Measurements from ENCODE around the gene CEACAM21. TPM values are rescaled to one million over a fixed set of nuclear protein-coding genes. Genes with fewer than 3 reads are reported as not detected.

The CEACAM21 gene
- total RNA-seq, 4 donors from 2014 or later: 1.7 to 9.9 (median 2.5) TPM; not detected in 1

- Histone ChIP-seq H3K36me3 (no peaks in the 10 kb centered on the region), H3K27ac (no peak overlapping the region), H3K4me1 (peaks cover 0 to 7% (median 3%) of the 10 kb centered on the region in 4 donors), H3K9me3 (no peaks in the 10 kb centered on the region), H3K27me3 (peaks cover 0 to 7% of the 10 kb centered on the region in 2 donors), H3K4me3 (no peak overlapping the region)
- DNase-seq: no peak
- TF ChIP-seq, protein P1, sequence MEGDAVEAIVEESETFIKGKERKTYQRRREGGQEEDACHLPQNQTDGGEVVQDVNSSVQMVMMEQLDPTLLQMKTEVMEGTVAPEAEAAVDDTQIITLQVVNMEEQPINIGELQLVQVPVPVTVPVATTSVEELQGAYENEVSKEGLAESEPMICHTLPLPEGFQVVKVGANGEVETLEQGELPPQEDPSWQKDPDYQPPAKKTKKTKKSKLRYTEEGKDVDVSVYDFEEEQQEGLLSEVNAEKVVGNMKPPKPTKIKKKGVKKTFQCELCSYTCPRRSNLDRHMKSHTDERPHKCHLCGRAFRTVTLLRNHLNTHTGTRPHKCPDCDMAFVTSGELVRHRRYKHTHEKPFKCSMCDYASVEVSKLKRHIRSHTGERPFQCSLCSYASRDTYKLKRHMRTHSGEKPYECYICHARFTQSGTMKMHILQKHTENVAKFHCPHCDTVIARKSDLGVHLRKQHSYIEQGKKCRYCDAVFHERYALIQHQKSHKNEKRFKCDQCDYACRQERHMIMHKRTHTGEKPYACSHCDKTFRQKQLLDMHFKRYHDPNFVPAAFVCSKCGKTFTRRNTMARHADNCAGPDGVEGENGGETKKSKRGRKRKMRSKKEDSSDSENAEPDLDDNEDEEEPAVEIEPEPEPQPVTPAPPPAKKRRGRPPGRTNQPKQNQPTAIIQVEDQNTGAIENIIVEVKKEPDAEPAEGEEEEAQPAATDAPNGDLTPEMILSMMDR (IDR thresholded peaks at IDR 0.05): no peak
- no peak for TF ChIP-seq POLR2A (IDR thresholded peaks at IDR 0.05)
These were observed 6.3 kb upstream of the CEACAM21 start for GRCh38 chr19:41569481-41570150.

DNA sequence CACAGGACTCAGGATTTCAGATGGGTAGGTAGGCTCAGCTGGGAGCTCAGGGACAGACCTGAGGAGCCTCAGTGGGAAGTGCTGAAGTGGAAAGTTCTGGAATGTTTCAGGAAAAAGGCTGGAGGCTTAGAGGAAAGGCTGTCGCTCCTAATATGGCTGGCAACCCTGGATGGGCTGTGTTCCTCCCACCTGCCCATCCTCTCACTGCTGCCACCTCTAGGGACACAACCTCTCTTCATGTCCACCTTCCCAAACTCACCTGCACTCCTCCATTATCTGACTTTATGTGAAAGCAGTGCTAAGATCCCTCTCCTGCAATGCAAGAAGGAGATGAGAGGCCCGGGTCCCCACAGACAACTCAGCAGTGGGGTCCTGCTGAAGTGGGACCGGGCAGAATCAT is 5.8 kb upstream of the CEACAM21 start:
- Histone ChIP-seq H3K4me1 (peaks cover 0 to 2% (median under 1%) of the 10 kb centered on the region in 4 donors), H3K27me3 (peaks cover 0 to 1% of the 10 kb centered on the region in 2 donors), H3K4me3 (no peak overlapping the region), H3K27ac (no peak overlapping the region), H3K9me3 (no peaks in the 10 kb centered on the region), H3K36me3 (no peaks in the 10 kb centered on the region)
- TF ChIP-seq, protein P1 (IDR thresholded peaks at IDR 0.05): no peak
- DNase-seq: no peak

- Histone ChIP-seq H3K27ac (no peak overlapping the region), H3K4me3 (no peak overlapping the region), H3K4me1 (no peaks in the 10 kb centered on the region), H3K36me3 (no peaks in the 10 kb centered on the region), H3K27me3 (no peaks in the 10 kb centered on the region), H3K9me3 (no peaks in the 10 kb centered on the region)
- DNase-seq: peak; percentile 83 to 94 (median 90)
- TF ChIP-seq, protein P1 (IDR thresholded peaks at IDR 0.05): peak; percentile 63 to 93 (median 82)
- no peak for TF ChIP-seq POLR2A (IDR thresholded peaks at IDR 0.05)
These were observed 5.3 kb upstream of the CEACAM21 start for GRCh38 chr19:41570639-41571112.

DNA sequence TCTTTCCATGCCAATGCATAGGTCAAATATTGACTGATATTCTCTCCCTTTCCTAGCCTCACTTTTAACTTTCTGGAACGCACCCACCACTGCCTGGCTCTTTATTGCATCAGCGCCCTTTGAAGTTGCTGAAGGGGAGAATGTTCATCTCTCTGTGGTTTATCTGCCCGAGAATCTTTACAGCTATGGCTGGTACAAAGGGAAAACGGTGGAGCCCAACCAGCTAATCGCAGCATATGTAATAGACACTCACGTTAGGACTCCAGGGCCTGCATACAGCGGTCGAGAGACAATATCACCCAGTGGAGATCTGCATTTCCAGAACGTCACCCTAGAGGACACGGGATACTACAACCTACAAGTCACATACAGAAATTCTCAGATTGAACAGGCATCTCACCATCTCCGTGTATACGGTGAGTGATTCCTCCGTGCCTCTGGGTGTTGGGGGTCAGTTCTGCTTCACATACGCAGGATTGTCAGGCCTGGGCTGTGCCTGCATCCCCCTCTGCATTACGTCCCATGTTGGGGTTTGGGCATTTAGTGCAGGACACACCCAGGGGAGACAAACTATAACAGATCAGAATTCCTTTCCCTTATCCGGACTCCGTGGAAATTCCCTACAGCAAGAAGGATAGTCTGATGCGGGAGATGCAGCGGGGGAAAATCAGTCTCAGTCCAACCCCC is 1.3 kb downstream of the CEACAM21 start:
- Histone ChIP-seq H3K27ac (no peak overlapping the region), H3K4me1 (no peaks in the 10 kb centered on the region), H3K36me3 (no peaks in the 10 kb centered on the region), H3K4me3 (no peak overlapping the region), H3K9me3 (peaks cover 0 to 13% (median 0%) of the 10 kb centered on the region in 4 donors), H3K27me3 (no peaks in the 10 kb centered on the region)
- TF ChIP-seq, protein P1 (IDR thresholded peaks at IDR 0.05): no peak
- no peak for TF ChIP-seq POLR2A (IDR thresholded peaks at IDR 0.05)
- DNase-seq: no peak

DNA sequence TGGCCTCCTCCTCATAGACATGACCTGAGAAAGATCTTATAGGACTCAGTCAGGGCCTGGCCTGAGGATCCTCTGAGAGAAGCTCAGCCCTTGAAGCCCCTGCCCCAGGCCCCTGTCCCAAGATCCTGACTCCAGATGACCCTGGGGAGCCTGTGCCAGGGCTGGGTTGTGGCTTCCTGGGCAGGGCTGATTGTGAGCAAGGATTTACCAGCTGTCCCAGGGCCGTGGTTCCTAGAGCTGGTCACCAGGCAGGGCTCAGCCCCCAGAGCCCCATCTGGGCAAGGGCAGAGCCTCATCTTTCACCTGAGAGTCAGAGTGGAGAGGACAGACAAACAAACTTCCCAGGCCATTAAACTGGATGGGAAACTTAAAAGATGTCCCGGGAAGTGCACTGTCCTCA is 1.9 kb downstream of the CEACAM21 start:
- TF ChIP-seq, protein P1 (IDR thresholded peaks at IDR 0.05): no peak
- TF ChIP-seq POLR2A (IDR thresholded peaks at IDR 0.05): no peak
- H3K27me3 ChIP-seq: no peaks in the 10 kb centered on the region
- H3K27ac ChIP-seq: no peak overlapping the region
- no peaks in the 10 kb centered on the region for H3K36me3 ChIP-seq
- H3K4me1 ChIP-seq: no peaks in the 10 kb centered on the region
- peaks cover 0 to 13% (median 0%) of the 10 kb centered on the region in 4 donors for H3K9me3 ChIP-seq
- no peak for DNase-seq
- no peak overlapping the region for H3K4me3 ChIP-seq

Measured in Peyer's patch (tissue), 4 donors.